ENCODE measurements around the gene ACTA2. TPM values are rescaled to one million over a fixed set of nuclear protein-coding genes. Genes with fewer than 3 reads are reported as not detected.
A peak's percentile ranks its signal among the peaks of the same experiment; 100 is the strongest.
"Not testable (repeated sequence)": the region's sequence is repeated elsewhere in the genome, so short reads cannot be mapped to it uniquely, and the experiment has no call there.

Gene ACTA2
- total RNA-seq, 1 donor from 2014 or later = 4.1 TPM

- DNase-seq (ENCODE audit: low read depth in 2 of 2) = peak in 1 of 2 donors; percentile 3
These were observed 2.4 kb downstream of the ACTA2 start for GRCh38 chr10:88949912-88950837.

- DNase-seq (ENCODE audit: low read depth in 2 of 2) = no peak
These were observed 3.5 kb downstream of the ACTA2 start for GRCh38 chr10:88949051-88949450.

- DNase-seq (ENCODE audit: low read depth in 2 of 2) = no peak
These were observed 5.5 kb downstream of the ACTA2 start for GRCh38 chr10:88946965-88947590.

- DNase-seq (ENCODE audit: low read depth in 2 of 2) = no peak
These were observed 6.4 kb downstream of the ACTA2 start for GRCh38 chr10:88946200-88946599.

GRCh38 chr10:88944813-88945212 is 7.8 kb downstream of the ACTA2 start:
- no peak for DNase-seq (ENCODE audit: low read depth in 2 of 2)

- DNase-seq (ENCODE audit: low read depth in 2 of 2) = no peak
These were observed 8.8 kb downstream of the ACTA2 start for GRCh38 chr10:88943778-88944177.

GRCh38 chr10:88941026-88941425 is 11.5 kb downstream of the ACTA2 start:
- DNase-seq (ENCODE audit: low read depth in 2 of 2) = no peak

- no peak for DNase-seq (ENCODE audit: low read depth in 2 of 2)
These were observed 13.6 kb downstream of the ACTA2 start for GRCh38 chr10:88938938-88939337.

GRCh38 chr10:88938039-88938438 is 14.5 kb downstream of the ACTA2 start:
- no peak for DNase-seq (ENCODE audit: low read depth in 2 of 2)

GRCh38 chr10:88936656-88937055 is 15.9 kb downstream of the ACTA2 start:
- DNase-seq (ENCODE audit: low read depth in 2 of 2) = no peak

- peak; percentile 82 to 88 for DNase-seq (ENCODE audit: low read depth in 2 of 2)
These were observed 17.5 kb downstream of the ACTA2 start for GRCh38 chr10:88934900-88935672.

- no peak for DNase-seq (ENCODE audit: low read depth in 2 of 2)
These were observed 19.0 kb downstream of the ACTA2 start for GRCh38 chr10:88933564-88933963.

GRCh38 chr10:88932539-88933256 is 19.9 kb downstream of the ACTA2 start:
- DNase-seq (ENCODE audit: low read depth in 2 of 2) = peak; percentile 44 to 67

- not testable (repeated sequence) for DNase-seq (ENCODE audit: low read depth in 2 of 2)
These were observed 20.5 kb downstream of the ACTA2 start for GRCh38 chr10:88932029-88932428.

GRCh38 chr10:88931548-88931947 is 21.0 kb downstream of the ACTA2 start:
- DNase-seq (ENCODE audit: low read depth in 2 of 2) = no peak

GRCh38 chr10:88928254-88928653 is 24.3 kb downstream of the ACTA2 start:
- no peak for DNase-seq (ENCODE audit: low read depth in 2 of 2)

- no peak for DNase-seq (ENCODE audit: low read depth in 2 of 2)
These were observed 25.2 kb downstream of the ACTA2 start for GRCh38 chr10:88927416-88927690.

GRCh38 chr10:88926566-88927415 is 25.8 kb downstream of the ACTA2 start:
- no peak for DNase-seq (ENCODE audit: low read depth in 2 of 2)

GRCh38 chr10:88923520-88923919 is 29.1 kb downstream of the ACTA2 start:
- DNase-seq (ENCODE audit: low read depth in 2 of 2) = no peak

GRCh38 chr10:88922041-88922440 is 30.5 kb downstream of the ACTA2 start:
- no peak for DNase-seq (ENCODE audit: low read depth in 2 of 2)

All from dermis microvascular lymphatic vessel endothelial cell (primary cell).